K562 (cell line): ENCODE results near the gene DOK4. TPM values are rescaled to one million over a fixed set of nuclear protein-coding genes. Genes with fewer than 3 reads are reported as not detected.

Source experiments
- ATAC-seq: fragments of 200-7000 bp; cut with Tn5 transposase; 3 replicates; pipeline ENCODE4 v1.9.1; 2020; ENCODE audit warnings: moderate library complexity
- Bru-seq: library from RNA; stranded (reverse); fragments of 400-500 nt; gene quantifications from one replicate; lab custom pipeline; 2021; lab: Mats Ljungman, UMichigan
- BruChase-seq, 2 experiments: library from RNA; stranded (reverse); fragments of 400-500 nt; gene quantifications; one replicate each; lab custom pipeline; 2021; lab: Mats Ljungman, UMichigan
- BruUV-seq: library from RNA; stranded (reverse); fragments of 400-500 nt; replicated peaks from 2 replicates; lab custom pipeline; 2021; lab: Mats Ljungman, UMichigan
- CTCF ChIA-PET: fragments of 300-600 bp; formaldehyde crosslinking; extraction: SDS; loops from one replicate; lab custom pipeline; 2021; ENCODE audit warnings: low intra/inter-chr PET ratio; lab: Yijun Ruan, JAX
- POLR2A ChIA-PET: fragments of 300-600, 350-650 bp; sonication (Branson Sonifier 250); formaldehyde crosslinking; extraction: SDS; loops from one replicate; lab custom pipeline; 2021; ENCODE audit warnings: antibody characterized with exemption, inconsistent platforms; lab: Yijun Ruan, JAX
- DNase-seq, 4 experiments: peaks; one replicate each; pipeline versions ENCODE4 v3.0.0 to v3.0.0-alpha.2; 2011 to 2018; ENCODE audit warnings: low spot score in 3 of 4, mixed read lengths in 3 of 4; ENCODE audit errors: extremely low read depth in 1 of 4
- FAIRE-seq: peaks from 2 replicates; lab custom pipeline; 2011; peaks lifted over from hg19 to GRCh38; lab: Jason Lieb, UNC
- H2AFZ ChIP-seq: 2 replicates; pipeline ENCODE4 v1.6.0; 2011; ENCODE audit warnings: low read depth, low read length, control low read depth, inconsistent platforms
- H3K27ac ChIP-seq: fragments of 200-600 bp; 3 replicates; pipeline ENCODE4 v1.8.0; 2011; ENCODE audit warnings: low read depth, mild to moderate bottlenecking, control low read depth, inconsistent platforms, low read length, moderate library complexity, mixed read lengths; ENCODE audit errors: extremely low read depth
- H3K27me3 ChIP-seq, 2 experiments: fragments of 300-600 bp in 1 of 2; 2 replicates in 1 of 2; 3 replicates in 1 of 2; pipeline versions ENCODE4 v1.6.0 to v1.8.0; 2011; ENCODE audit warnings: inconsistent platforms in 2 of 2, low read length in 2 of 2, mild to moderate bottlenecking in 1 of 2, mixed read lengths in 1 of 2, moderate library complexity in 1 of 2; ENCODE audit not compliant: control insufficient read depth in 2 of 2, insufficient read depth in 2 of 2
- H3K36me3 ChIP-seq: fragments of 300-600 bp; 3 replicates; pipeline ENCODE4 v1.8.0; 2011; ENCODE audit warnings: mild to moderate bottlenecking, low read length, inconsistent platforms; ENCODE audit not compliant: control insufficient read depth, insufficient read depth
- H3K4me1 ChIP-seq, 2 experiments: fragments of 200-600 bp in 1 of 2; replicated peaks in 1 of 2; 2 replicates in 1 of 2; 3 replicates in 1 of 2; pipeline versions ENCODE4 v1.5.1 to v1.8.0; 2011; ENCODE audit warnings: inconsistent platforms in 2 of 2, low read length in 2 of 2, mild to moderate bottlenecking in 1 of 2, mixed read lengths in 1 of 2, moderate library complexity in 1 of 2; ENCODE audit not compliant: control insufficient read depth in 2 of 2, insufficient read depth in 2 of 2
- H3K4me2 ChIP-seq: 2 replicates; pipeline ENCODE4 v1.6.1; 2011; ENCODE audit warnings: low read length, control low read depth, inconsistent platforms, mixed read lengths; ENCODE audit not compliant: insufficient read depth
- H3K4me3 ChIP-seq: fragments of 200-600 bp; sonication (generic), shearing (Covaris generic); 2 replicates; pipeline ENCODE4 v1.5.1; 2016; ENCODE audit warnings: control low read depth, inconsistent platforms
- H3K79me2 ChIP-seq: fragments of 200-600 bp; 3 replicates; pipeline ENCODE4 v1.8.0; 2011; ENCODE audit warnings: low read length, inconsistent platforms; ENCODE audit not compliant: control insufficient read depth, insufficient read depth
- H3K9ac ChIP-seq, 2 experiments: 2 replicates each; pipeline versions ENCODE4 v1.6.0 to v1.6.1; 2011; ENCODE audit warnings: low read depth in 2 of 2, low read length in 2 of 2, control low read depth in 1 of 2, inconsistent platforms in 1 of 2, mild to moderate bottlenecking in 1 of 2, mixed read lengths in 1 of 2; ENCODE audit not compliant: insufficient read depth in 1 of 2
- H3K9me1 ChIP-seq: one replicate; pipeline ENCODE4 v1.6.0; 2011; ENCODE audit warnings: inconsistent platforms, mild to moderate bottlenecking, low read length, moderate library complexity; ENCODE audit not compliant: control insufficient read depth, insufficient read depth
- H3K9me3 ChIP-seq: replicated peaks from 2 replicates; pipeline ENCODE4 v1.5.1; 2011; ENCODE audit warnings: low read depth, low read length, inconsistent platforms; ENCODE audit not compliant: control insufficient read depth, insufficient read depth
- H4K20me1 ChIP-seq: replicated peaks from 2 replicates; pipeline ENCODE4 v1.6.1; 2011; ENCODE audit warnings: low read length, inconsistent platforms, mixed read lengths; ENCODE audit not compliant: control insufficient read depth, insufficient read depth
- CXXC5 ChIP-seq: fragments of 250-450 bp; sonication (Bioruptor Pico); IDR thresholded peaks from 2 replicates; pipeline ENCODE4 v1.8.0; 2022; ENCODE audit warnings: inconsistent platforms, mild to moderate bottlenecking, moderate library complexity
- GATAD2B ChIP-seq: fragments of 450-650 bp; IDR thresholded peaks from 2 replicates; pipeline ENCODE4 v1.6.1; 2017; ENCODE audit warnings: mild to moderate bottlenecking, borderline replicate concordance
- MAZ ChIP-seq, 2 experiments: fragments of 450-650 bp in 1 of 2; sonication (generic) in 1 of 2; formaldehyde crosslinking; IDR thresholded peaks in 1 of 2; conservative IDR thresholded peaks in 1 of 2; 2 replicates each; pipeline versions ENCODE4 v1.4.0 to v1.5.0; 2020; ENCODE audit warnings: mild to moderate bottlenecking in 1 of 2, missing genetic modification reagents in 1 of 2
- MCM5 ChIP-seq: fragments of 450-650 bp; IDR thresholded peaks from 2 replicates; pipeline ENCODE4 v1.6.1; 2016; ENCODE audit warnings: low read depth
- RBM25 ChIP-seq: fragments of 200-400 bp; formaldehyde crosslinking; IDR thresholded peaks from 2 replicates; pipeline ENCODE4 v1.6.1; 2018; ENCODE audit warnings: low read length, low read depth, moderate library complexity; ENCODE audit not compliant: severe bottlenecking
- SMAD4 ChIP-seq: fragments of 250-450 bp; sonication (Bioruptor Pico); conservative IDR thresholded peaks from 2 replicates; pipeline ENCODE4 v1.8.0; 2021; ENCODE audit warnings: inconsistent platforms, mild to moderate bottlenecking, moderate library complexity
- WGBS: fragments of 100-300 bp; shearing (Covaris generic); methylation state at CpG from one replicate; pipeline ENCODE4 v1.1.6; 2016; ENCODE audit warnings: low coverage, mixed read lengths; ENCODE audit not compliant: insufficient coverage; ENCODE audit errors: missing lambda C conversion rate; 5-methylcytosine and 5-hydroxymethylcytosine counted together
- in situ Hi-C: fragments of 300-500 bp; cut with MboI; formaldehyde crosslinking; loops from 4 replicates; pipeline ENCODE4 v1.15.0; 2018; ENCODE audit warnings: inconsistent platforms, mixed read lengths
- intact Hi-C: fragments of 100-400 bp; cut with micrococcal nuclease; formaldehyde crosslinking; loops from 2 replicates; pipeline ENCODE4 v1.14.2; 2022
- long read RNA-seq, 3 experiments: library from polyadenylated mRNA in 2 of 3; library from RNA in 1 of 3; unstranded in 2 of 3; stranded (forward) in 1 of 3; transcript quantifications; one replicate each; pipeline ENCODE4 v2.0.0, GENCODE V29; 2019 to 2022
- polyA minus RNA-seq, 3 experiments: library from RNA; depleted of rRNA, polyadenylated mRNA; stranded (reverse); fragments of >200 nt; gene quantifications; 2 replicates each; pipeline ENCODE4 v1.2.3, GENCODE V29; 2011
- polyA plus RNA-seq, 8 experiments: library from polyadenylated mRNA; depleted of rRNA in 4 of 8; stranded (reverse) in 5 of 8; unstranded in 3 of 8; fragments of >200 nt; fragmentation: Nextera tagmentation in 2 of 8; fragmentation: Illumina TruSeq in 1 of 8; extraction: Ambion mirVana in 2 of 8; extraction: Trizol in 1 of 8; gene quantifications; 2 replicates each; pipeline versions ENCODE4 v1.2.1 to v1.2.3, GENCODE V29; 2011 to 2014; ENCODE audit warnings: inconsistent platforms in 1 of 8, missing spikeins in 1 of 8
- total RNA-seq, 7 experiments: library from RNA; depleted of rRNA in 6 of 7; stranded (reverse); fragments of >200 nt in 6 of 7; fragmentation: Illumina TruSeq in 2 of 7; extraction: Trizol in 2 of 7; gene quantifications; 2 replicates each; pipeline versions ENCODE4 v1.2.1 to v1.2.3, GENCODE V29; 2011 to 2021; ENCODE audit warnings: low replicate concordance in 1 of 7
- TF ChIP-seq, protein P1 (sequence below): fragments of 250-450 bp; sonication (Bioruptor Pico); IDR thresholded peaks from 2 replicates; pipeline ENCODE4 v1.8.0; 2021; ENCODE audit warnings: borderline replicate concordance, mild to moderate bottlenecking, moderate library complexity; ENCODE audit not compliant: poor library complexity, severe bottlenecking
- TF ChIP-seq, protein P2 (sequence below): fragments of 250-450 bp; sonication (Bioruptor Pico); IDR thresholded peaks from 2 replicates; pipeline ENCODE4 v1.4.0; 2020; ENCODE audit warnings: mild to moderate bottlenecking, moderate library complexity, borderline replicate concordance
- TF ChIP-seq, protein P3 (sequence below): fragments of 200-800 bp; sonication (Bioruptor generic); IDR thresholded peaks from 2 replicates; pipeline ENCODE4 v1.6.1; 2017; ENCODE audit warnings: missing genetic modification characterization, missing compliant biosample characterization

Gene DOK4
- total RNA-seq (2011; cell fraction: chromatin; rRNA removed; ENCODE audit: low replicate concordance): 3.9 and 13.2 TPM in 2 replicates
- 9.2 and 12.2 TPM in 2 replicates for total RNA-seq (2011; cell fraction: nucleolus; rRNA removed)
- total RNA-seq (2011; cell fraction: nucleoplasm; rRNA removed): 6.3 and 7.6 TPM in 2 replicates
- total RNA-seq (2014; rRNA removed) (14.4 and 18.9 TPM in 2 replicates), total RNA-seq (2014; rRNA removed; fragmentation: Illumina TruSeq; extraction: Trizol) (2.3 and 3.2 TPM in 2 replicates), total RNA-seq (2015; rRNA removed; fragmentation: Illumina TruSeq; extraction: Trizol) (8.3 and 9.3 TPM in 2 replicates), total RNA-seq (2021) (11.0 and 11.4 TPM in 2 replicates), polyA plus RNA-seq (2011; rRNA removed) (10.8 and 11.3 TPM in 2 replicates), polyA plus RNA-seq (2014; fragmentation: Illumina TruSeq; extraction: Trizol) (6.5 and 9.5 TPM in 2 replicates), polyA plus RNA-seq (2014; fragmentation: Nextera tagmentation; extraction: Ambion mirVana) (under 1 TPM; 0.10 TPM), polyA plus RNA-seq (2014; rRNA removed) (12.4 and 16.4 TPM in 2 replicates), polyA minus RNA-seq (2011; rRNA and poly(A)+ RNA removed) (3.6 and 5.5 TPM in 2 replicates), Bru-seq, nascent RNA (percentile 47 among the genes with signal in this experiment), BruChase-seq, experiment 1, labeled RNA remaining after a 2-hour chase (percentile 36 among the genes with signal in this experiment), BruChase-seq, experiment 2, labeled RNA remaining after a 6-hour chase (percentile 47 among the genes with signal in this experiment)
- polyA plus RNA-seq (2011; cell fraction: cytosol; rRNA removed): 14.0 and 19.6 TPM in 2 replicates
- 23.7 and 31.1 TPM in 2 replicates for polyA plus RNA-seq (2011; cell fraction: nucleus; rRNA removed)
- polyA plus RNA-seq (2012): 10.2 and 13.2 TPM in 2 replicates
- 5.9 and 6.1 TPM in 2 replicates for polyA minus RNA-seq (2011; cell fraction: cytosol; rRNA and poly(A)+ RNA removed)
- 5.2 and 5.3 TPM in 2 replicates for polyA minus RNA-seq (2011; cell fraction: nucleus; rRNA and poly(A)+ RNA removed)
- long read RNA-seq, experiment 1, partial matches to known transcripts: 6 of 44 reads
- long read RNA-seq, experiment 1, other reads (novel, unspliced or antisense): 28 of 44 reads
- long read RNA-seq, experiment 2, partial matches to known transcripts: 1 of 7 reads
- long read RNA-seq, experiment 2, other reads (novel, unspliced or antisense): 4 of 7 reads
- long read RNA-seq, experiment 3, partial matches to known transcripts: 2 of 6 reads
- long read RNA-seq, experiment 3, other reads (novel, unspliced or antisense): 4 of 6 reads

DNA sequence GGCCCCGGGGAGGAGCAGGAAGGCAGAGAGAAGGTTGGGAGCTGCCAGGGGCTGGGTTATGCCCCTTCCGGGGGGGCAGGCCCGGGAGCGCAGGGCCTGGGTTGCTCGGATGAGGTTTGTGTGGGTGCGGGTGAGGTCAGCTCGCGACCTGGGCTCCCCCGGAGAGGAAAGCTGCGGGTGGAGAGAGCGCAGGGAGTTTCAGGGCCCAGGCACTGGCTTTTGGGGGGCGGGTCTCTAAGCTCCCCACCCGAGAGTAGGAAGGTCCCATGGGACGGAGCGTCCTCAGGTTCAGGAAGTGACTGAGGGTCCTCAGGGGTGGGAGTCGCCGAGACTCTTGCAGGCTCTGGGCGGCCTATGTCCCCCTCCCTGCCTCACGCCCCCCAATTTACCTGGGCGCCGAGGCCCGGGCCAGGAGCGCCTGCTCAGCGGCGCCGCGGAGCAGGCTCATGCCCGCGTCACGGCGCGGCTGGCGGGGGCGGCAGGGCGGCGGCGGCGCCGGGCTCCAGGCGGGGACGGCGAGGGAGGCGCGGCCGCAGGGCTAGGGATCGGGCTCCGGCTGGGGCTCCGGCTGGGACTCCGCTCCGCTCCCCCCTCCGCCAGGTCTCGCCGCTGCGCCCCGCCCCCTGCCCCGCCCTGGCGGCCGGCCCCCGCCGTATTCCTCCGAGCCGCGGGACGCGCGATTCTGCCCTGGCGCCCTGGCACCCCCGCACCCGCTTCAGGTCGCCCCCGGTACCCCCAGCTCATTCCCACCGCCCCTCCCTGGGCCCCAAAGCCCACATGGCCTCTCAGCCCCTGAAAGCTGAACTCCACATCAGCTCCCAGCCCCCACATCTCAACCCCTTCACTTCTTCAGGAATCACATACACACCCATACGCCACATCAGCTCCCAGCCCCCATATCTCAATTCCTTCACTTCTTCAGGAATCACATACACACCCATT is at the start of gene DOK4:
TSS of gene DOK4 (minus strand) at position 578 of the 942 bp plus-strand sequence. CDS start 6,986 bp downstream, outside the sequence.
- Histone ChIP-seq H3K9ac (peak within 1 kb of the TSS; percentile 43 to 91; a peak in 3 of 4 replicates), H3K9me3 (no peaks in the 10 kb centered on the region), H3K27ac (no peak within 1 kb of the TSS), H3K4me1 (peaks cover 6 to 35% of the 10 kb centered on the region in 2 experiments; a peak in 3 of 5 replicates), H3K27me3 (no peaks in the 10 kb centered on the region), H3K4me2 (peak within 1 kb of the TSS; percentile 80), H3K9me1 (no peaks in the 10 kb centered on the region), H3K79me2 (no peaks in the 10 kb centered on the region), H3K4me3 (peak within 1 kb of the TSS; percentile 44), H4K20me1 (no peaks in the 10 kb centered on the region), H2AFZ (peak within 1 kb of the TSS; percentile 87), H3K36me3 (no peaks in the 10 kb centered on the region)
- in situ Hi-C loops (no loop called here), intact Hi-C loops (no loop called here)
- FAIRE-seq (no peak), ATAC-seq (peak; percentile 99), DNase-seq (peak; percentile 88 to 97 (median 97))
- WGBS: under 1% methylated on average over 20 of the region's 73 CpGs
- BruUV-seq: no TSS peak
- ChIA-PET CTCF (no interaction called here), POLR2A (interaction anchor here (0.7 to 1.3 kb wide), 3 partner anchors 9 to 32 kb away, joined by 3 to 4 read pairs (median 3); no protein-coding TSS in a partner anchor)
- TF ChIP-seq, protein P1, sequence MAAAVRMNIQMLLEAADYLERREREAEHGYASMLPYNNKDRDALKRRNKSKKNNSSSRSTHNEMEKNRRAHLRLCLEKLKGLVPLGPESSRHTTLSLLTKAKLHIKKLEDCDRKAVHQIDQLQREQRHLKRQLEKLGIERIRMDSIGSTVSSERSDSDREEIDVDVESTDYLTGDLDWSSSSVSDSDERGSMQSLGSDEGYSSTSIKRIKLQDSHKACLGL (CRISPR knock-in tag): no peak
- peak; percentile 92 for TF ChIP-seq SMAD4
- TF ChIP-seq CXXC5 (CRISPR knock-in tag): peak; percentile 77
- TF ChIP-seq, protein P2, sequence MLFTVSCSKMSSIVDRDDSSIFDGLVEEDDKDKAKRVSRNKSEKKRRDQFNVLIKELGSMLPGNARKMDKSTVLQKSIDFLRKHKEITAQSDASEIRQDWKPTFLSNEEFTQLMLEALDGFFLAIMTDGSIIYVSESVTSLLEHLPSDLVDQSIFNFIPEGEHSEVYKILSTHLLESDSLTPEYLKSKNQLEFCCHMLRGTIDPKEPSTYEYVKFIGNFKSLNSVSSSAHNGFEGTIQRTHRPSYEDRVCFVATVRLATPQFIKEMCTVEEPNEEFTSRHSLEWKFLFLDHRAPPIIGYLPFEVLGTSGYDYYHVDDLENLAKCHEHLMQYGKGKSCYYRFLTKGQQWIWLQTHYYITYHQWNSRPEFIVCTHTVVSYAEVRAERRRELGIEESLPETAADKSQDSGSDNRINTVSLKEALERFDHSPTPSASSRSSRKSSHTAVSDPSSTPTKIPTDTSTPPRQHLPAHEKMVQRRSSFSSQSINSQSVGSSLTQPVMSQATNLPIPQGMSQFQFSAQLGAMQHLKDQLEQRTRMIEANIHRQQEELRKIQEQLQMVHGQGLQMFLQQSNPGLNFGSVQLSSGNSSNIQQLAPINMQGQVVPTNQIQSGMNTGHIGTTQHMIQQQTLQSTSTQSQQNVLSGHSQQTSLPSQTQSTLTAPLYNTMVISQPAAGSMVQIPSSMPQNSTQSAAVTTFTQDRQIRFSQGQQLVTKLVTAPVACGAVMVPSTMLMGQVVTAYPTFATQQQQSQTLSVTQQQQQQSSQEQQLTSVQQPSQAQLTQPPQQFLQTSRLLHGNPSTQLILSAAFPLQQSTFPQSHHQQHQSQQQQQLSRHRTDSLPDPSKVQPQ (CRISPR knock-in tag): no peak
- TF ChIP-seq RBM25: peak; percentile 27
- TF ChIP-seq, protein P3, sequence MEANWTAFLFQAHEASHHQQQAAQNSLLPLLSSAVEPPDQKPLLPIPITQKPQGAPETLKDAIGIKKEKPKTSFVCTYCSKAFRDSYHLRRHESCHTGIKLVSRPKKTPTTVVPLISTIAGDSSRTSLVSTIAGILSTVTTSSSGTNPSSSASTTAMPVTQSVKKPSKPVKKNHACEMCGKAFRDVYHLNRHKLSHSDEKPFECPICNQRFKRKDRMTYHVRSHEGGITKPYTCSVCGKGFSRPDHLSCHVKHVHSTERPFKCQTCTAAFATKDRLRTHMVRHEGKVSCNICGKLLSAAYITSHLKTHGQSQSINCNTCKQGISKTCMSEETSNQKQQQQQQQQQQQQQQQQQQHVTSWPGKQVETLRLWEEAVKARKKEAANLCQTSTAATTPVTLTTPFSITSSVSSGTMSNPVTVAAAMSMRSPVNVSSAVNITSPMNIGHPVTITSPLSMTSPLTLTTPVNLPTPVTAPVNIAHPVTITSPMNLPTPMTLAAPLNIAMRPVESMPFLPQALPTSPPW (CRISPR knock-in tag): peak; percentile 58
- no peak for TF ChIP-seq MCM5
- TF ChIP-seq MAZ (CRISPR knock-in tag; conservative IDR thresholded peaks at IDR 0.05 in 1 of 2, IDR thresholded peaks at IDR 0.05 in 1 of 2): peak in 1 of 2 experiments; percentile 50; a peak in 2 of 4 replicates
- TF ChIP-seq GATAD2B: peak; percentile 91
